NCI-H1092 (cell line): Measurements from ENCODE around the gene SANBR.

Experiments used
- DNase-seq: peaks from one replicate; lab custom pipeline; 2025; lab: John Stamatoyannopoulos, UW

The SANBR gene

GRCh38 chr2:61090386-61090921 lies 24.8 kb downstream of the SANBR start:
- DNase-seq = no peak

GRCh38 chr2:61091485-61091884 lies 25.8 kb downstream of the SANBR start:
- DNase-seq = no peak

DNA sequence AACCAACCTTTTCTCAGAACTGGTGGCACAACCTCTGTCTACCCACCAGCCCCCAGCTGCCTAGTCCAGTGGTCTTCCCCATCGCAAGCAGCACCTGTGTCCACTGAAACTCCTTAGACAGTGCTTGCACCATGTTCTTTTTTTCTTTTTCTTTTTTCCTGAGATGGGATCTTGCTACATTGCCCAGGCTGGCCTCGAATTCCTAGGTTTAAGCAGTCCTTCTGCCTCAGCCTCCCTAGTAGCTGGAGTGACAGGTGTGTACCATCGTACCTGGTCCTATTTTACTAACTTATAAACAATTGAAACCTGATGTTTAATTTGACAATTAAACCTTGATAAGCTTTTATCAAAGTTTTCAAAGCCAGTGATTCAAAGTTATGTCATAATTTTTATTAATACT lies 30.8 kb downstream of the SANBR start:
- no peak for DNase-seq

- no peak for DNase-seq
Measured at GRCh38 chr2:61100801-61101200, 35.1 kb downstream of the SANBR start.

- no peak for DNase-seq
Measured at GRCh38 chr2:61109291-61109690, 43.6 kb downstream of the SANBR start.

DNA sequence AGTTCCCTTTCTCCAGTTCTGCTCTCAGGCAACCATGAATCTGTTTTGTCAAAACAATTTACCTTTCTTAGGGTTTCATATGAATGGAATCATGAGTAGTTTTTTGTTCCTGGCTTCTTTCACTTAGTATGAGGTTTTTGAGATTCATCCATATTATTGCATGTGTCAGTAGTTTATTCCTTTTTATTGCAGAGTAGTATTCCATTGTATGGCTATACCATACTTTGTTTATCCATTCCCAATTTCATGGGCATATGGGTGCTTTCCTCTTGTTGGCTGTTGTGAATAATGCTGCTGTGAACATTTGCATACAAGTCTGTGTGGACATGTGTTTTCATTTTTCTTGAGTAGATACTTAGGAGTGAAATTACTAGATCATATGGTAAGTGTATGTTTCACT lies 46.0 kb downstream of the SANBR start:
- DNase-seq = no peak

DNA sequence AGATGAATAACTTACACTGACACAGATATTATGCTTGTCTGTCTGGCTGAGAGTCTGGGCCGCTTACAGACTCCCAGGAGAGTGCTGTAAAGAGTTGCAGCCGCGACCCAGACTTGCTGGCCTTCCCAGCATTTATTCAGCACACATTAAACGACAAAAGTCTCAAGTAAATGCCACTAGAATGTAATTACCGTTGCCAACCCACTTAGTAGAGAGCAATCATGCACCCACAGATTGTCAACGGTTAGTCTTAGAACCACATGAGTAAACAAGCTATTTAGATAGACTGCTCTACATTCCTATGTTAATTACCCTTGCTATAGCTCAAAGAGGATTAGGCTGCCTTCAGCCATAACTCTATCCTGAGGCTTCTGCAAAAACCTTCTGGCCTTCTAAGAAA lies 48.5 kb downstream of the SANBR start:
- DNase-seq = no peak
